Fibroblast of lung (primary cell): ENCODE data around the gene GFOD2. TPM values are rescaled to one million over a fixed set of nuclear protein-coding genes. Genes with fewer than 3 reads are reported as not detected.
"Not testable (repeated sequence)": the region's sequence is repeated elsewhere in the genome, so short reads cannot be mapped to it uniquely, and the experiment has no call there.

Source experiments
- DNase-seq, 2 donors: peaks; one replicate each; pipeline versions ENCODE4 v3.0.0 to v3.0.0-alpha.2; 2010; ENCODE audit warnings: low read depth in 2 of 2
- H2AFZ ChIP-seq: 2 replicates; pipeline ENCODE4 v1.5.1; 2012; ENCODE audit warnings: low read length, control low read depth, inconsistent platforms
- H3K27ac ChIP-seq: 2 replicates; pipeline ENCODE4 v1.5.1; 2011; ENCODE audit warnings: low read length, control low read depth; ENCODE audit not compliant: insufficient read depth
- H3K27me3 ChIP-seq: 2 replicates; pipeline ENCODE4 v1.5.1; 2011; ENCODE audit warnings: mild to moderate bottlenecking, low read length; ENCODE audit not compliant: control insufficient read depth, insufficient read depth
- H3K36me3 ChIP-seq: 2 replicates; pipeline ENCODE4 v1.5.1; 2011; ENCODE audit warnings: low read length; ENCODE audit not compliant: control insufficient read depth, insufficient read depth
- H3K4me1 ChIP-seq: 2 replicates; pipeline ENCODE4 v1.5.1; 2011; ENCODE audit warnings: low read length; ENCODE audit not compliant: control insufficient read depth, insufficient read depth; ENCODE audit errors: extremely low read depth
- H3K4me2 ChIP-seq: 2 replicates; pipeline ENCODE4 v1.5.1; 2011; ENCODE audit warnings: low read length, control low read depth; ENCODE audit not compliant: insufficient read depth; ENCODE audit errors: extremely low read depth
- H3K4me3 ChIP-seq, 4 experiments: fragments of 200-600 bp in 1 of 4; sonication (generic) in 1 of 4; replicated peaks in 1 of 4; 2 replicates each; pipeline ENCODE4 v1.5.1; 2011 to 2016; ENCODE audit warnings: low read length in 4 of 4, low read depth in 3 of 4, mild to moderate bottlenecking in 3 of 4, control low read depth in 2 of 4, inconsistent platforms in 1 of 4, mixed read lengths in 1 of 4; ENCODE audit not compliant: insufficient read depth in 1 of 4; ENCODE audit errors: control extremely low read depth in 1 of 4
- H3K79me2 ChIP-seq: 2 replicates; pipeline ENCODE4 v1.5.1; 2012; ENCODE audit warnings: mild to moderate bottlenecking, low read length, inconsistent platforms; ENCODE audit not compliant: control insufficient read depth, insufficient read depth
- H3K9ac ChIP-seq: 2 replicates; pipeline ENCODE4 v1.5.1; 2011; ENCODE audit warnings: mild to moderate bottlenecking, low read length, control low read depth; ENCODE audit not compliant: insufficient read depth
- H3K9me3 ChIP-seq: 2 replicates; pipeline ENCODE4 v1.5.1; 2012; ENCODE audit warnings: low read depth, low read length; ENCODE audit not compliant: control insufficient read depth, insufficient read depth
- H4K20me1 ChIP-seq: 2 replicates; pipeline ENCODE4 v1.5.1; 2011; ENCODE audit warnings: low read length; ENCODE audit not compliant: control insufficient read depth, insufficient read depth; ENCODE audit errors: extremely low read depth
- EZH2 ChIP-seq: IDR thresholded peaks from 2 replicates; pipeline ENCODE4 v1.5.1; 2012; ENCODE audit warnings: low read length, control low read depth, mild to moderate bottlenecking; ENCODE audit errors: missing control alignments
- polyA plus RNA-seq, 2 donors: library from polyadenylated mRNA; depleted of rRNA in 1 of 2; stranded (reverse) in 1 of 2; unstranded in 1 of 2; fragments of >200 nt; gene quantifications; 2 replicates each; pipeline ENCODE4 v1.2.1, GENCODE V29; 2011 to 2012; ENCODE audit warnings: missing spikeins in 1 of 2
- total RNA-seq: library from RNA; depleted of rRNA; stranded (reverse); fragments of >200 nt; gene quantifications from 2 replicates; pipeline ENCODE4 v1.2.1, GENCODE V29; 2014
- TF ChIP-seq, protein P1 (sequence below), 2 donors: IDR thresholded peaks in 1 of 2; conservative IDR thresholded peaks in 1 of 2; 1 replicate in 1 of 2; 2 replicates in 1 of 2; pipeline ENCODE4 v1.5.1; 2011 to 2012; ENCODE audit warnings: low read length in 2 of 2, control low read depth in 1 of 2, inconsistent platforms in 1 of 2, low read depth in 1 of 2, mild to moderate bottlenecking in 1 of 2

GFOD2 gene
- total and polyA plus RNA-seq, 2 donors (not counting 1 experiment from before 2014, with no cell fraction given) = 9.2 to 15.2 TPM

DNA sequence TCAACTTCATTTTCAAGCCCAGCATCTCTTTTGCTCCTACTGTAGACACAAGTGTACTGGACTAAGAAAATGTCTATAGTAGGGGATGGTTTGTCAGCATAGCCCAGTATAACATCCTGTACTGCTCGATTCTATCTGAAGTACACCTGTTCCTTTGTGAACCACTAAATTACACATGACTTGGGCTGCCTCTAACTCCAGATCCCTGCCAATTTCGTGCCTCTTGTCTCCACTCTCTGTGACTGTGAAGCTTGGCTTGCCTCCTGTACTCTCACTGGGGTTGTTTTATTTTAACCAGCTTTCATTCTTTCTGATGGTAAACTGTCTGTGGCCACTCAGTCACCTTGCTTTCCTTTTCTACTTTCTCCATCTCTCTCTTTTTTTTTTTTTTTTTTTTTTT is 24.5 kb downstream of the GFOD2 start:
- no peak overlapping the region for H3K4me3 ChIP-seq
- no peaks in the 10 kb centered on the region for H3K9me3 ChIP-seq
- H3K27ac ChIP-seq = no peak overlapping the region
- H3K27me3 ChIP-seq = no peaks in the 10 kb centered on the region
- H2AFZ ChIP-seq = no peak overlapping the region
- no peak overlapping the region for H3K9ac ChIP-seq
- H3K4me2 ChIP-seq = no peak overlapping the region
- no peaks in the 10 kb centered on the region for H4K20me1 ChIP-seq
- DNase-seq = no peak
- no peaks in the 10 kb centered on the region for H3K4me1 ChIP-seq
- no peak for TF ChIP-seq EZH2
- TF ChIP-seq, protein P1, sequence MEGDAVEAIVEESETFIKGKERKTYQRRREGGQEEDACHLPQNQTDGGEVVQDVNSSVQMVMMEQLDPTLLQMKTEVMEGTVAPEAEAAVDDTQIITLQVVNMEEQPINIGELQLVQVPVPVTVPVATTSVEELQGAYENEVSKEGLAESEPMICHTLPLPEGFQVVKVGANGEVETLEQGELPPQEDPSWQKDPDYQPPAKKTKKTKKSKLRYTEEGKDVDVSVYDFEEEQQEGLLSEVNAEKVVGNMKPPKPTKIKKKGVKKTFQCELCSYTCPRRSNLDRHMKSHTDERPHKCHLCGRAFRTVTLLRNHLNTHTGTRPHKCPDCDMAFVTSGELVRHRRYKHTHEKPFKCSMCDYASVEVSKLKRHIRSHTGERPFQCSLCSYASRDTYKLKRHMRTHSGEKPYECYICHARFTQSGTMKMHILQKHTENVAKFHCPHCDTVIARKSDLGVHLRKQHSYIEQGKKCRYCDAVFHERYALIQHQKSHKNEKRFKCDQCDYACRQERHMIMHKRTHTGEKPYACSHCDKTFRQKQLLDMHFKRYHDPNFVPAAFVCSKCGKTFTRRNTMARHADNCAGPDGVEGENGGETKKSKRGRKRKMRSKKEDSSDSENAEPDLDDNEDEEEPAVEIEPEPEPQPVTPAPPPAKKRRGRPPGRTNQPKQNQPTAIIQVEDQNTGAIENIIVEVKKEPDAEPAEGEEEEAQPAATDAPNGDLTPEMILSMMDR (conservative IDR thresholded peaks at IDR 0.05 in 1 of 2, IDR thresholded peaks at IDR 0.05 in 1 of 2; ENCODE audit: low read depth in 1 of 2, low read length in 2 of 2) = no peak
- no peaks in the 10 kb centered on the region for H3K79me2 ChIP-seq
- H3K36me3 ChIP-seq = no peaks in the 10 kb centered on the region

DNA sequence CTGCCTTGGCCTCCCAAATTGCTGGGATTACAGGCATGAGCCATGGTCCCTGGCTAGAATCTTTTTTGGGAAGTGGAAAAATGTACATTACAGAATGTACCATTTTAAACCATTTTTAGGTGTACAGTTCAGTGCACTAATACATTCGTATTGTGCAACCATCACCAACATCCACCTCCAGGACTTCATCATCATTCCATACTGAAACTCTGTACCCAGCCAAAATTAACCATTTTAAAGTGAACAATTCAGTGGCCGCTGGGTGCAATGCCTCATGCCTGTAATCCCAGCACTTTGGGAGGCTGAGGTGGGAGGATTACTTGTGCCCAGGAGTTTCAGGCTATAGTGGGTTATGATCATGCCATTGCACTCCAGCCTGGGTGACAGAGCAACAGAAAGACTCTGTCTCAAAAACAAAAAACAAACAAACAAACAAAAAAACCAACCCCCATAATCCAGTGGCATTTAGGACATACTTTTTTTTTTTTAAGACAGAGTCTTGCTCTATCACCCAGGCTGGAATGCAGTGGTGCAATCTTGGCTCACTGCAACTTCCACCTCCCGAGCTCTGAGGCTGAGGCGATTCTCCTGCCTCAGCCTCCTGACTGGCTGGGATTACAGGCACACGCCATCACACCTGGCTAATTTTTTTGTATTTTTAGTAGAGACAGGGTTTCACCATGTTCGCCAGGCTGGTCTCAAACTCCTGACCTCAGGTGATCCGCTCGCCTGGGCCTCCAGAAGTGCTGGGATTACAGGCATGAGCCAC is 25.4 kb downstream of the GFOD2 start:
- H3K36me3 ChIP-seq, H3K4me1 ChIP-seq, DNase-seq, H3K9me3 ChIP-seq, H3K4me2 ChIP-seq, H3K9ac ChIP-seq, H3K4me3 ChIP-seq, H4K20me1 ChIP-seq, H2AFZ ChIP-seq, H3K27me3 ChIP-seq, H3K79me2 ChIP-seq, H3K27ac ChIP-seq: not testable (repeated sequence)

DNA sequence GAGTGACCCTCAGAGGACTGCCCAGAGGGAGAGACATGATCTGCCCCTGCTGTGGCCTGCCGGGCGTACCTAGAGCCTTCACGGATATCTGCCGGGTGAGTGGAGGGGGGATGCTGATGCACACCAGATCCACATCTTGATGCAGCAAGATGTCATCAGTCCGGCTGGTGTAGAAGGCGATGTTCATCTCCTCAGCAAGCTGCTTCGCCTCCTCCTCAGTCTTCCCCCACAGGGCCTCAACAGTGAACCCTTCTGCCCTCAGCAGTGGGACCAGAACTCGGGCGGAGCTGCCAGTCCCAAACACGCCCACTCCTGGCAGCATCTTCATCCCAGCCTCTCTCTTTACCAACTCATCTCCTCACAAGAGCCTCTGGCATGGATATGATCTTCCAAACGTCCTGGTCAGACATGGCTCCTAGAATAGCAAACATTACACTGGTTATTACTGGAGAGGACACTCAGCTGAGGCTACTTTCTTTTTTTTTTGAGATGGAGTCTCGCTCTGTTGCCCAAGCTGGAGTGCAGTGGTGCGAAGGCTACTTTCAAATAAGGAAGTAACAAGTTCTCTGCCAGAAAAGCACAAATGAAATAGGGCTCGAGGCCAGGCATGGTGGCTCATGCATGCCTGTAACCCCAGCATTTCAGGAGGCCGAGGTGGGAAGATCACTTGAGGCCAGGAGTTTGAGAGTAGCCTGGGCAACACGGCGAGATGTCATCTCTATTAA is 33.6 kb downstream of the GFOD2 start:
- H3K4me3 ChIP-seq = no peak overlapping the region
- no peaks in the 10 kb centered on the region for H3K79me2 ChIP-seq
- H3K4me2 ChIP-seq = no peak overlapping the region
- no peaks in the 10 kb centered on the region for H3K4me1 ChIP-seq
- H3K36me3 ChIP-seq = peaks cover 4% of the 10 kb centered on the region
- no peaks in the 10 kb centered on the region for H4K20me1 ChIP-seq
- no peak for DNase-seq
- no peak overlapping the region for H3K27ac ChIP-seq
- H3K9ac ChIP-seq = no peak overlapping the region
- H3K27me3 ChIP-seq = no peaks in the 10 kb centered on the region
- H3K9me3 ChIP-seq = no peaks in the 10 kb centered on the region
- no peak for TF ChIP-seq EZH2
- TF ChIP-seq, protein P1 (conservative IDR thresholded peaks at IDR 0.05 in 1 of 2, IDR thresholded peaks at IDR 0.05 in 1 of 2; ENCODE audit: low read depth in 1 of 2, low read length in 2 of 2) = no peak
- H2AFZ ChIP-seq = no peak overlapping the region
